DOHH2 (cell line): Measurements from ENCODE around the gene CCDC63.

ENCODE experiments used
- EZH2phosphoT487 ChIP-seq: fragments of 200-600 bp; sonication (generic); IDR thresholded peaks from 2 replicates; pipeline ENCODE4 v1.6.1; 2017; ENCODE audit warnings: borderline replicate concordance, mild to moderate bottlenecking, antibody characterized with exemption, low read length, moderate library complexity, mixed read lengths
- TF ChIP-seq, protein P1 (sequence below): fragments of 200-600 bp; sonication (generic); IDR thresholded peaks from one replicate; pipeline ENCODE4 v1.5.1; 2014; ENCODE audit warnings: antibody characterized with exemption, mild to moderate bottlenecking, low read depth, low read length; ENCODE audit not compliant: poor library complexity, severe bottlenecking

DNA sequence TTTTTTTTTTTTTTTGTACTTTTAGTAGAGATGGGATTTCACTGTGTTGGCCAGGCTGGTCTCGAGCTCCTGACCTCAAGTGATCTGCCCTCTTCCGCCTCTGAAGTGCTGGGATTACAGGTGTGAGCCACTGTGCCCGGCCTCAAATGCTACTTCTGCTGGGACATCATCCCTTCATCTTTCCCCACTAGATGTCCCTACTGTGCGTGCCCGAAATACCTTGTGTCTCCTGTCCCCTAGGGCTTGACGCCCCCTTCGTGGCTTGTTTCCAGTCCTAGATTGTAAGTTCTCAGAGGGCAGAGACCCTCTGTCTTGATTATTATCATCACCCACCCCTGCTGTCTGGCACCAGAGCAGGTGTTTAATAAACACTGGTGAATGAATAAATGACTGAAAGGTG is 14.9 kb downstream of the CCDC63 start:
- TF ChIP-seq, protein P1, sequence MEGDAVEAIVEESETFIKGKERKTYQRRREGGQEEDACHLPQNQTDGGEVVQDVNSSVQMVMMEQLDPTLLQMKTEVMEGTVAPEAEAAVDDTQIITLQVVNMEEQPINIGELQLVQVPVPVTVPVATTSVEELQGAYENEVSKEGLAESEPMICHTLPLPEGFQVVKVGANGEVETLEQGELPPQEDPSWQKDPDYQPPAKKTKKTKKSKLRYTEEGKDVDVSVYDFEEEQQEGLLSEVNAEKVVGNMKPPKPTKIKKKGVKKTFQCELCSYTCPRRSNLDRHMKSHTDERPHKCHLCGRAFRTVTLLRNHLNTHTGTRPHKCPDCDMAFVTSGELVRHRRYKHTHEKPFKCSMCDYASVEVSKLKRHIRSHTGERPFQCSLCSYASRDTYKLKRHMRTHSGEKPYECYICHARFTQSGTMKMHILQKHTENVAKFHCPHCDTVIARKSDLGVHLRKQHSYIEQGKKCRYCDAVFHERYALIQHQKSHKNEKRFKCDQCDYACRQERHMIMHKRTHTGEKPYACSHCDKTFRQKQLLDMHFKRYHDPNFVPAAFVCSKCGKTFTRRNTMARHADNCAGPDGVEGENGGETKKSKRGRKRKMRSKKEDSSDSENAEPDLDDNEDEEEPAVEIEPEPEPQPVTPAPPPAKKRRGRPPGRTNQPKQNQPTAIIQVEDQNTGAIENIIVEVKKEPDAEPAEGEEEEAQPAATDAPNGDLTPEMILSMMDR, result peak; percentile 46
- TF ChIP-seq EZH2phosphoT487, result no peak
